ENCODE data around the gene ZNF397. TPM values are rescaled to one million over a fixed set of nuclear protein-coding genes. Genes with fewer than 3 reads are reported as not detected.
A peak's percentile ranks its signal among the peaks of the same experiment; 100 is the strongest.

Gene ZNF397
- total RNA-seq, 1 experiment from 2014 or later, result 9.8 TPM

- DNase-seq (ENCODE audit: low read depth, low spot score) (no peak), ATAC-seq (no peak)
- in situ Hi-C loops (cut with HindIII; ENCODE audit: low pct_unique_long_range_greater_than_20kb, low sequenced_read_pairs) (no loop called here), intact Hi-C loops (cut with micrococcal nuclease; ENCODE audit: unreplicated experiment) (no loop called here)
- H3K27ac ChIP-seq (ENCODE audit: low read length), result peak overlapping the region; percentile 95
- TF ChIP-seq POLR2AphosphoS5 (IDR thresholded peaks at IDR 0.05; ENCODE audit: low read depth, low read length) (no peak), SIN3A (IDR thresholded peaks at IDR 0.05; ENCODE audit: borderline replicate concordance, insufficient read depth, low read depth, low read length) (no peak), TCF7L2 (IDR thresholded peaks at IDR 0.05; ENCODE audit: low read depth, low read length) (no peak), CTCF (IDR thresholded peaks at IDR 0.05) (no peak)
- TF ChIP-seq, protein P1, sequence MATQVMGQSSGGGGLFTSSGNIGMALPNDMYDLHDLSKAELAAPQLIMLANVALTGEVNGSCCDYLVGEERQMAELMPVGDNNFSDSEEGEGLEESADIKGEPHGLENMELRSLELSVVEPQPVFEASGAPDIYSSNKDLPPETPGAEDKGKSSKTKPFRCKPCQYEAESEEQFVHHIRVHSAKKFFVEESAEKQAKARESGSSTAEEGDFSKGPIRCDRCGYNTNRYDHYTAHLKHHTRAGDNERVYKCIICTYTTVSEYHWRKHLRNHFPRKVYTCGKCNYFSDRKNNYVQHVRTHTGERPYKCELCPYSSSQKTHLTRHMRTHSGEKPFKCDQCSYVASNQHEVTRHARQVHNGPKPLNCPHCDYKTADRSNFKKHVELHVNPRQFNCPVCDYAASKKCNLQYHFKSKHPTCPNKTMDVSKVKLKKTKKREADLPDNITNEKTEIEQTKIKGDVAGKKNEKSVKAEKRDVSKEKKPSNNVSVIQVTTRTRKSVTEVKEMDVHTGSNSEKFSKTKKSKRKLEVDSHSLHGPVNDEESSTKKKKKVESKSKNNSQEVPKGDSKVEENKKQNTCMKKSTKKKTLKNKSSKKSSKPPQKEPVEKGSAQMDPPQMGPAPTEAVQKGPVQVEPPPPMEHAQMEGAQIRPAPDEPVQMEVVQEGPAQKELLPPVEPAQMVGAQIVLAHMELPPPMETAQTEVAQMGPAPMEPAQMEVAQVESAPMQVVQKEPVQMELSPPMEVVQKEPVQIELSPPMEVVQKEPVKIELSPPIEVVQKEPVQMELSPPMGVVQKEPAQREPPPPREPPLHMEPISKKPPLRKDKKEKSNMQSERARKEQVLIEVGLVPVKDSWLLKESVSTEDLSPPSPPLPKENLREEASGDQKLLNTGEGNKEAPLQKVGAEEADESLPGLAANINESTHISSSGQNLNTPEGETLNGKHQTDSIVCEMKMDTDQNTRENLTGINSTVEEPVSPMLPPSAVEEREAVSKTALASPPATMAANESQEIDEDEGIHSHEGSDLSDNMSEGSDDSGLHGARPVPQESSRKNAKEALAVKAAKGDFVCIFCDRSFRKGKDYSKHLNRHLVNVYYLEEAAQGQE (IDR thresholded peaks at IDR 0.05; ENCODE audit: insufficient read depth in 1 of 2, low read depth in 2 of 2, low read length in 1 of 2), result no peak
- peak overlapping the region; percentile 89 to 90 for H3K4me3 ChIP-seq (ENCODE audit: low read depth in 2 of 2, low read length in 2 of 2)
- H3K36me3 ChIP-seq (ENCODE audit: control insufficient read depth, insufficient read depth, low read length), result peaks cover 6% of the 10 kb centered on the region
- no peaks in the 10 kb centered on the region for H3K27me3 ChIP-seq (ENCODE audit: control insufficient read depth, insufficient read depth, low read length)
- no peaks in the 10 kb centered on the region for H3K4me1 ChIP-seq (ENCODE audit: control insufficient read depth, insufficient read depth, low read length)
- ChIA-PET POLR2A (no interaction called here), CTCF (no interaction called here)
- peaks cover 35% of the 10 kb centered on the region; the same call in 1 of the 2 replicates for H3K9me3 ChIP-seq (ENCODE audit: control insufficient read depth, insufficient read depth, low read depth, low read length)
- BruUV-seq (replicated peaks), result no TSS peak
These were observed 50.3 kb downstream of the ZNF397 start for GRCh38 chr18:35291166-35291565.

DNA sequence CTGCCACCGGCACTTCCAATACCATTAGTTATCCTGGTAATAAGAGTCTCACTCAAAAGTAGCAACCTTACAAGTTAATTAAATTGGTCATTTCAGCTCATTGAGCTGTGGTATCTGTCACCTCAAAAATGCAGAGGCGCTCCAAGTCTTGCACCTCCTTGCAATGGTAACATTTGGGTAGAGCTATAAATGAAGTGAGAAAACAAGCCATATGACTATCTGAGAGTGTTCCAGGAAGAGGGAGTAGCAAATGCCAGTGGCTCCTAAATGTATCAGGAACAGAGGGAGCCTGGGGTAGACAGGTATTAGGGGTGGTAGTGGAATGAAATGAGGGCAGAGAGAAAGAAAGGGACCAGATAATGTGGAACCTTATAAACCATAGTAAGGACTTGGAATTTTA lies 55.2 kb downstream of the ZNF397 start:
- TF ChIP-seq POLR2AphosphoS5 (IDR thresholded peaks at IDR 0.05; ENCODE audit: low read depth, low read length) (no peak), SIN3A (IDR thresholded peaks at IDR 0.05; ENCODE audit: borderline replicate concordance, insufficient read depth, low read depth, low read length) (no peak), TCF7L2 (IDR thresholded peaks at IDR 0.05; ENCODE audit: low read depth, low read length) (no peak), CTCF (IDR thresholded peaks at IDR 0.05) (no peak)
- TF ChIP-seq, protein P1 (IDR thresholded peaks at IDR 0.05; ENCODE audit: insufficient read depth in 1 of 2, low read depth in 2 of 2, low read length in 1 of 2), result no peak
- no TSS peak for BruUV-seq (replicated peaks)
- intact Hi-C loops (cut with micrococcal nuclease; ENCODE audit: unreplicated experiment), result no loop called here
- DNase-seq (ENCODE audit: low read depth, low spot score) (no peak), ATAC-seq (no peak)
- in situ Hi-C loops (cut with HindIII; ENCODE audit: low pct_unique_long_range_greater_than_20kb, low sequenced_read_pairs), result no loop called here
- H3K4me3 ChIP-seq (ENCODE audit: low read depth in 2 of 2, low read length in 2 of 2), result no peak overlapping the region
- CTCF ChIA-PET, result no interaction called here
- POLR2A ChIA-PET, result no interaction called here
- no peak overlapping the region for H3K27ac ChIP-seq (ENCODE audit: low read length)
- peaks cover 43% of the 10 kb centered on the region for H3K9me3 ChIP-seq (ENCODE audit: control insufficient read depth, insufficient read depth, low read depth, low read length)
- no peaks in the 10 kb centered on the region; the same call in 1 of the 2 replicates for H3K36me3 ChIP-seq (ENCODE audit: control insufficient read depth, insufficient read depth, low read length)
- no peaks in the 10 kb centered on the region for H3K4me1 ChIP-seq (ENCODE audit: control insufficient read depth, insufficient read depth, low read length)
- H3K27me3 ChIP-seq (ENCODE audit: control insufficient read depth, insufficient read depth, low read length), result no peaks in the 10 kb centered on the region
